GM18499 (cell line): ENCODE results near the gene GTF2A2.
"Not testable (repeated sequence)": the region's sequence is repeated elsewhere in the genome, so short reads cannot be mapped to it uniquely, and the experiment has no call there.

Source experiments
- ATAC-seq: cut with Tn5 transposase; IDR thresholded peaks from one replicate; pipeline ENCODE4 v1.9.1; 2021; ENCODE audit warnings: moderate number of reproducible peaks; ENCODE audit not compliant: insufficient read depth, unreplicated experiment

Gene GTF2A2

DNA sequence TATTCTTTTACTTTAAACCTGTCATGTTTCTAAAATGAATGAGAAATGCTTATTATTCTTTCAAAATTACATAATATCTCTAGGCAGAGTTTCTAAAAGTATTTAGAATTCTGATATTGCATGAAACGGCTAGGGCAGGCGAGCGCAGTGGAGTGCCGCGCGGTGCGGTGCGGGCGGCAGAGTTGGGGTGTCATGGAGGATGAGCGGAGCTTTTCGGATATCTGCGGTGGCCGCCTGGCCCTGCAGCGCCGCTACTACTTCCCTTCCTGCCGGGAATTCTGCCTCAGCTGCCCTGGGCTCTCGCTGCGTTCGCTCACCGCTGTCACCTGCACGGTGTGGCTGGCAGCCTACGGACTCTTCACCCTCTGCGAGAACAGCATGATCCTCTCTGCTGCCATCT, 19.2 kb upstream of the GTF2A2 start:
- no peak for ATAC-seq

DNA sequence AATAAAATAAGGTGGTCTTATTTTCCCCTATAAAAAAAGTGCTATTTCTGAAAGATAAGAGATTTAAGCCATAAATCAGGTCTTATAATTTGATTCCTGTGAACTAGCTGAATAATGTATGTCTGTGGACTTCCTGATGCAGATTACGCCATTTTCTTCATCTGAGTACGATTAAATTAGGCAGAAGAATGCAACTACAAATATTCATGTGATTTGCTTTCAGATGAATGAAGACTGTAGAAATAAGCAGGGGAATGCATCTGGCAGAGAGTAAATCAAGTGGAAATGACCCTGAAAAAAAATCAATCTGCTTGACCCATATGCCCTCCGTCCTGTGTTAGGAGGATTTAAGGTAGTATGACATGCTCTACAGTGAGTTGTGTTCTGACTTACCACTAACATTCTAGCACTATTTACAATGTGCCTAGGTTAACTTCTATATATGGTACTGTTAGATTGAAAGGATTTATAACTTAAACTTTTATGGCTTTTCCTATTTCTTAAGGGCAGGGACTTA, 17.1 kb upstream of the GTF2A2 start:
- no peak for ATAC-seq

DNA sequence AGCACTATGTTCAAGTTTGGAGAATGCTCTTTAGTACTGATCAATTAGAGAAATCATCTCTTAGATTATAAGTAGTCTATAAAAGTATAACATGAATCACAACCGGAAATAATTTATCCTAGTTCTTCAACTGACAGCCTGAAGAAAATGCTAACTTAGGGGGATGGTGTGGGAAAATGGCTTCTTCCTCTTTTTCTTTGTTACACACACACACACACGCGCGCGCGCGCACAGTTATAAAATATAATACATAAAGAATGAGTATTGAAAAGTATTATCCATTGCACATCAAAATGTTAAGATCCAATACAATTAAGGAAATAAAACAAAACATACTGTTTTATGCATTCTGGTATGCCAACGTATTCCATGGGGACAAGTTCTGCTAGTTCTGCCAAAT, 11.2 kb upstream of the GTF2A2 start:
- no peak for ATAC-seq

DNA sequence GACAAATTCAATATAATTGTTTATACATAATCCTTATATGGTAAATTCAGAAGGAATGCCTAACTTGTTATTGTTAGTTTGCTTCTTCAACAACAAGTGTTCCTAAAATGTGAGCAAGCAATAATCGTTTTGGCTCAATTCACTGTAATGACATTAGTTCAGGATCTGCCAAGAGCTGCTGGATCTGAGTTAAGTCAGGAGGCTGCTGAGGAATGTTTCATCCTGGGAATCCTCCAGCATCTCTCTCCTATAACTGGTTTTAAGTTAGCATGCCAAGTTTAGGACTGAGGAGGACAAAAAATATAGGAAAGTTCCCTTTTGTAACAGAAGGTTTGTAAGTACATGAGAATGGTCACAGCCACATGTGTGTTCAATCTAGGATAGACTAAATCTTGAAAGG, 4.9 kb upstream of the GTF2A2 start:
- ATAC-seq, result no peak

DNA sequence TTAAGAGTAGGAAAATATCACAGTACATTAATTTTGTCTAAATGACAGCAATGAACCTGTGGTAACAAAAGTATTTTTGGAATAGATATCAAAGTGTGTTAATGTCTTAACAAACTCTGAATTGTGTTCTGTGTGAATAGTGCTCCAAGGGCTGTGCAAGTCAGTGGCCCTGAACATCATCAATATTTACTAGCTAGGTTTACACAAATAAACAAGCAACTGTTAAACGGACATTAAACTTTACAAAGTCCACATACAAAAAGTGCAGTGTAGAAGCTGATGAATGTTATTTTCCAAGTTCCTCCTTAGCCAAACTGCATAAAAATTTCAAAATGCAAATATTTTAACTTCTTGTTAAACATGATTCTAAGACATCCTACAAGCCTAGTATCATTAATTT, 2.1 kb upstream of the GTF2A2 start:
- no peak for ATAC-seq

DNA sequence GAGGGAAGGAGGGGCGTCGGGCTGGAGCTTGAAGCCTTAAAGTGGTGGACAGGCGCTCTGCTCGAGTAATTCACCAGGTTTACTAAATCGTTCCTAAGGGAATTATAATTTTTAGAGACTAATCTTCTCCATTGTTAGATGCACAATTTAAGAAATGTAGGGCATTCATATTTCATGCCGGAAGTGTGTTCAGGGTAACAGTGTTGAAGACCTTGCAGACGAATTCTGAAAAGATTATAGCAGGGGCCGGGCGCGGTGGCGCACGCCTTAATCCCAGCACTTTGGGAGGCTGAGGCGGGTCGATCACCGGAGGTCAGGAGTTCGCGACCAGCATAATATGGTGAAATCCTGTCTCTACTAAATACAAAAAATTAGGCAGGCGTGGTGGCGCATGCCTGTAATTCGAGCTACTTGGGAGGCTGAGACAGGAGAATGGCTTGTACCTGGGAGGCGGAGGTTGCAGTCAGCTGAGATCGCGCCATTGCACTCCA, 365 bp upstream of the GTF2A2 start:
- ATAC-seq, result no peak

DNA sequence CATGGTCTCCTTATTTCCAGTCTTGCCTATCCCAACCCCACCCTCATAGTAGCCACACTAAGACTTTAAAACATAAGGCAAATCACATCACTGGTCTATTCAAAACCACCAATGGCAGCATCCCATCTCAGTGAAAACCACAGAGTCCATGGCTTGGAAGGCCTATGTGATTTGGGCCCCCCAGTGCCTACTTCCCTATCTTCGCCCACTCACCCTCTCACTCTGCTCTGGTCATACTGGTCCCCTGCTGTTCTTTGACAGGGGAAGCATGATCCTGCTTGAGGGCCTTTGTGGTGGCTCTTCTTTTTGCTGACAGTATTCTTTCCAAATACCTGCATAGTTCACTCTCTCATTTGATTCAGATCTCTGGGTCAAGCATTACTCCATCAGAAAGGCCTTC, 3.3 kb downstream of the GTF2A2 start:
- no peak for ATAC-seq

DNA sequence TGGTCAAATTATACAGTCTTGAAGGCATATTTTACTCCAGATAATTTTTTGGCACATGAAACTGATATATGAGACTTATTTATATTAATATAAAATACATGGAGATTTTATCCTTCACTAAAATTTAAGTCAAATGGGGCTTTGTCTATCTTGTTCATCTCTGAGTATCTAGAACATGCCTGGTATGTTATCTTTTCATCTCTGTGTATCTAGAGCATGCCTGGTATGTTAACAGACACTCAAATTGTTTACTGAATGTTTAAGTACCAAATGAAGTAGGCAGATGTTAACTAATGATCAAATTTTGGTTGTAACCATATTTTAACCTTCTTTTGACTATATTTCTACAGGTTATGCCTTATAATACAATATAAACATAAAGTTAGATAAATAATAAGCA, 7.7 kb downstream of the GTF2A2 start:
- ATAC-seq, result no peak

DNA sequence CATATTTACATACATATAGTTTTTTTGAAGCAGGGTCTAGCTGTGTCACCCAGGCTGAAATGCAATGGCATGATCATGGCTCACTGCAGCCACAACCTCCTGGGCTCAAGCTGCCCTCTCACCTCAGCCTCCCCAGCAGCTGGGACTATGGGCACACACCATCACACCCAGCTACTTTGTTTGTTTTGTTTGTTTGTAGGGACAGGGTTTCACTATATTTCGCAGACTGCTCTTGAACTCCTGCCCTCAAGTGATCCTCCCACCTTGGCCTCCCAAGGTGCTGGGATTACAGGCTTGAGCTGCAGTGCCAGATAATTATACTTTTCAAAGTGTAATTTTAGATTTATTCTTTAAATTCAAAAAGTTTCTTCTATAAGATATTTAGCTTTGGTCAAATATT, 10.2 kb downstream of the GTF2A2 start:
- no peak for ATAC-seq

DNA sequence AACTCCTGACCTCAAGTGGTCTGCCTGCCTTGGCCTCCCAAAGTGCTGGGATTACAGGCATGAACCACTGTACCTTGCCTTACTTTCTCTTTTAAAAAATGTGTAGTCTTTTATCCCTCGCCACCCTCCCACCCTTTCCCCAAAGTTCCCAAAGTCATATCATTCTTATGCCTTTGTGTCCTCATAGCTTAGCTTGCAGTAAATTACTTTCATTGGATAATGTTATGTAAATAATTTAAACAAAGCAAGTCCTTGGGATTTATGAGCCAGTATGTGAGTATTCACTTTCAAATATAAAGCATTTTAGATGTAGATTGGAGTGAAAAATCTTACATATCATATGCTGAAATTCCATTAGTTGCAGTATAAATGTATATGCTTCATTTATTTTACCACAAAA, 11.0 kb downstream of the GTF2A2 start:
- ATAC-seq, result no peak

DNA sequence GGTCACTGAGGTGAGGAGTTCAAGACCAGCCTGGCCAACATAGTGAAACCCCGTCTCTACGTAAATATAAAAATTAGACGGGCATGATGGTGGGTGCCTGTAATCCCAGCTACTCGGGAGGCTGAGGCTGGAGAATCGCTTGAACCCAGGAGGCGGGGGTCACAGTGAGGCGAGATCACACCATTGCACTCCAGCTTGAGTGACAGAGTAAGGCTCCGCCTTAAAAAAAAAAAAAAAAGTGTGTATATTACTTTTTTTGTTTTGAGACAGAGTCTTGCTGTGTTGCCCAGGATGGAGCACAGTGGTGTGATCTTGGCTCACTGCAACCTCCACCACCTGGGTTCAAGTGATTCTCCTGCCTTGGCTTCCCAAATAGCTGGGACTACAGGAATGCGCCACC, 11.5 kb downstream of the GTF2A2 start:
- ATAC-seq, result not testable (repeated sequence)

DNA sequence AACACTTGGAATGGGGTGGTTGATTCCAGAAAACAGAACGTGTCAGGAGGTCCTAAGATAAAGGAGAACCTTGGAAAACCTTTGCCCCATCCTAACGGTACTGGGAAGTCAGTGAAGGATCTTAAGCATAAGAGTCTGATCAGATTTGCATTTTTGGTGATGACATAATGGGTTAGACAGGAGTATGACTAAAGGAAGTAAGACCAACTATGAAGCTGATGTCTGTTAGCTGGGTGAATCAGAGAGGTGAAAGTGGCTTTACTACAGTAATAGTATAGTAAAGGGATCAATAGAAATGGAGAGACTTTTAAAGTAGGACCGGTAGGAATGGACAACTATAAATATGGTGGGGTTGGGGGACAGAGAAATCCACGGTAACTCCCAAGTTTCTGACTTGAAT, 12.6 kb downstream of the GTF2A2 start:
- no peak for ATAC-seq

DNA sequence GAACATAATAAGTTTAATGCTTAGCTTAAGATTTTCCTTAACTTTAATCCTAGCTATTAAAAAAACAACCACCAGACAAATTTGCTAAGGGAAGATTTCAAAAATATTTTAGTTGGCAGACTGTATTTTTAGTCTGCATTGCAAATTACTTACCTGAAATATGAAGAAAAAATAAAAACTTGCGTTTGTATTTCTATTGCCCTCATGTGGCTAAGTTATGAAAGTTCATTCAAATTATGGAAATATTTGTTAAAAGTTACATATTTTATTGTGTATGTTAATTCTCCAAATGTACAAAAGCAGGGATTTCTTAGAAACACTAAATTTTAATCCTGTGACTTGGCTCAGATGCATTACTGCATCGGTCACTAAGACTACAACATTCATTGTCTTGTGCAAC, 15.0 kb downstream of the GTF2A2 start:
- no peak for ATAC-seq

DNA sequence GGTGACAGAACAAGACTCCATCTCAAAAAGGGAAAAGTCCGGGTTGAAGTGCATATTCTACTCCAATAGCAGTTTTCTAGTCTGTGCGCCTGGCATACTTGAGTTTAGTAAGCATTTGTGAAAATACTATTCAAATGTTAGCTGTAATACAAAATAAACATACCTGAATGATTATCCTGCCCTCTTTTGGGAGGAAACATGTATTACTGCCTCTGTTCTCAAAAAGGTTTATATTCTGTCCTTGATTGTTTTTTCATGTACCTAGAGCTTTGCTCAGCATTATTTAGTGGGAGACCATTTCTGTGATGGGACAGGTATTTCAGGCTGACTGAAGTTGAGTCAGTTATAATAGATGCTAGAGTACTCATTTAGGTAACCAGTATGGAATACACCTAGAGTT, 19.8 kb downstream of the GTF2A2 start:
- ATAC-seq, result not testable (repeated sequence)

DNA sequence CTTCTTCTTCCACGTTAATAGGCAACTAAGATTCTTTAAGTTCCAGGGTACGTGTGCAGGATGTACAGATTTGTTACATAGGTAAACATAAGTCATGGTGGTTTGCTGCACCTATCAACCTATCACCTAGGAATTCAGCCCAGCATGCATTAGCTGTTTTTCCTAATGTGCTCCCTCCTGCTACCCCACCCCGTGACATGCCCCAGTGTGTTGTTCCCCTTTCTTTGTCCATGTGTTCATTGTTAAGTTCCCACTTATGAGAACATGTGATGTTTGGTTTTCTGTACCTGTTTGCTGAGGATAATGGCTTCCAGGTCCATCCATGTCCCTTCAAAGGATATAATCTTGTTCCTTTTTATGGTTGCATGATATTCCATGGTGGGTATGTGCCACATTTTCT, 21.1 kb downstream of the GTF2A2 start:
- no peak for ATAC-seq

DNA sequence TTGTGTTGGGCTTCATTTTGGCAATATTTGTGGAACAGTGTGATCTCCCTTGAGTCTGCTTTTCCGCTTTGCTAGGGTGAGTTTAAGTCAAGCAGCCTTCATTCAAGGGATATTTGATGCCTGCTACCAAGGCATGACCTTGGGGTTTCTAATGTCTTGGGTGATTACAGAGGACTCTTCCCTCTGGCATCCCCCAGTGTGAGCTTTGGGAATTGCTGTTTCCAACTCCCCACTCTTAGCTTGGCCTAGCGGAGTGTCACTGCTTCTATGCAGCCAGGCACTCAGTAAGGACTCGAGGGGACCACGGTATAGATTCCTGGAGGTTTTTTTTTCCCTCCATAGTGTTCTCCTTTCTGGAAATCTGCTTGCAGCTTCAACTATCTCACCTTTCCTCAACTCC, 24.6 kb downstream of the GTF2A2 start:
- no peak for ATAC-seq

DNA sequence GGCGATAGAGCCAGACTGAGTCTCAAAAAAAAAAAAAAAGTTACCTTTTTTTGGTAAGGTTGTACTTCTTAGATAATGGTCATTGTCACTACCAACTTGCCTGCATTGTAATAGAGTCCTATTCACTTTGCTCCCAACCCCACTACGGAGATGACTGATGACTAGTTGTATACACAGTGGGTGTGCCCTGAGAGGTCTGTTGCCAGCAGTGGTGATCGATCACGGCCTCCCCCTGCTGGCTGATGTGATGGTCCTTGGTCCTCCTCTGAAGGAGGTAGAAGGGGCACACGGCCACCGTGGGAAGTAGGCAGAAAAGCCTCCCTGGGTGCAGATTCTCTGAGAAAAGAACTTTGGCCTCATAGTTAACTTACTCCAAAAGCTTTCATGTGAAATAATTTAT, 35.0 kb downstream of the GTF2A2 start:
- no peak for ATAC-seq

DNA sequence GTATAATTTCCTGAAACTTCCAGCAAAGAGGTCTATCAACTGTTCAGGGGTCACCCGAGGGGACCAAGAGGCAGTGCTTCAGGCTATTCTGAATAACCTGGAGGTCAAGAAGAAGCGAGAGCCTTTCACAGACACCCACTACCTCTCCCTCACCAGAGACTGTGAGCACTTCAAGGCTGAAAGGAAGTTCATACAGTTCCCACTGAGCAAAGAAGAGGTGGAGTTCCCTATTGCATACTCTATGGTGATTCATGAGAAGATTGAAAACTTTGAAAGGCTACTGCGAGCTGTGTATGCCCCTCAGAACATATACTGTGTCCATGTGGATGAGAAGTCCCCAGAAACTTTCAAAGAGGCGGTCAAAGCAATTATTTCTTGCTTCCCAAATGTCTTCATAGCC, 38.9 kb downstream of the GTF2A2 start:
- no peak for ATAC-seq

DNA sequence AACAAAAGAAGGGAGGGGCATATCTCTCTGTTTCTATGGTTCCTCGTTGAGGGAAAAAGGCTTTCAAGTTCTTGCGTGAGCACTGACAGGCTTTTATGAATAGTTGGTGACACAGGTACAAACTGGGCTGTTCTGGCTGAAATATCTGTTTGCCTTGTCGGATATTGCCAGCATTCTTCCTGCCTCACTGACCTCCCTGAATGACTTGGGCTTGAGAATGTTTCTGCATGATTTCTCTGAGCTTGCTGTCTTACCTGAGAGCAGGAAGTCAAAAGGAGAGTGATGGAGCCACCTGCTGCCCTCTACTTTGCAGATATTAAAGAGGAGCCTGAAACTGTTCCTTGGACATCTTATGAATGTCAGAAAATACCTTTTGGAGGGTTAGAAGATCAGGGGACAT, 40.9 kb downstream of the GTF2A2 start:
- no peak for ATAC-seq

DNA sequence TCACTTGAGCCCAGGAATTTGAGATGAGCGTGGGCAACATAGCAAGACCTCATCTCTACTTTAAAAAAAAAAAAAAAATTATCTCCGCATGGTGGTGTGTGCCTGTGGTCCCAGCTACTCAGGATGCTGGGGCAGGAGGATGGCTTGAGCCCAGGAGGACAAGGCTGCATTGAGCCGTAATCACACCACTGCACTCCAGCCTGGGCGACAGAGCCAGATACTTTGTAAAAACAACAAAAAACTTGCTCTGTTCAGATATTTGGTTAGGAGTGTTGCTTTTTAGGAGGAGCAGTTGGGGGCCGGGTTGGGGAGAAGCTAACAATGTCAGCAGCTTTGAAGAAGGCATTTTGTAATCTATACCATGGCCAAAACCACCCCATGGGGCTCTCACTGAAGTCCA, 41.7 kb downstream of the GTF2A2 start:
- ATAC-seq, result no peak

DNA sequence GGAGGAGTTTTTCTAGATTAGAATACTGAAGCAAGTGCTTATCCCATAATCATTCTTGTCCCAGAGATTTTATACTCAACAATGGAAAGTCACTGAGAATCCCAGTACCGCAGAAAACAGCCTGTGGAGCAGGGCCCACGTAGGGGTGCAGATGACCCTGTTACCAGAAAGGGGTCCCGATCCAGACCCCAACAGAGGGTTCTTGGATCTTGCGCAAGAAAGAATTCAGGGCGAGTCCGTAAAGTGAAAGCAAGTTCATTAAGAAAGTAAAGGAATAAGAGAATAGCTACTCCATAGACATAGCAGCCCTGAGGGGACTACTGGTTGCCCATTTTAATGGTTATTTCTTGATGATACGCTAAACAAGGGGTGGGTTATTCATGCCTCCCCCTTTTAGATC, 43.2 kb downstream of the GTF2A2 start:
- ATAC-seq, result no peak

DNA sequence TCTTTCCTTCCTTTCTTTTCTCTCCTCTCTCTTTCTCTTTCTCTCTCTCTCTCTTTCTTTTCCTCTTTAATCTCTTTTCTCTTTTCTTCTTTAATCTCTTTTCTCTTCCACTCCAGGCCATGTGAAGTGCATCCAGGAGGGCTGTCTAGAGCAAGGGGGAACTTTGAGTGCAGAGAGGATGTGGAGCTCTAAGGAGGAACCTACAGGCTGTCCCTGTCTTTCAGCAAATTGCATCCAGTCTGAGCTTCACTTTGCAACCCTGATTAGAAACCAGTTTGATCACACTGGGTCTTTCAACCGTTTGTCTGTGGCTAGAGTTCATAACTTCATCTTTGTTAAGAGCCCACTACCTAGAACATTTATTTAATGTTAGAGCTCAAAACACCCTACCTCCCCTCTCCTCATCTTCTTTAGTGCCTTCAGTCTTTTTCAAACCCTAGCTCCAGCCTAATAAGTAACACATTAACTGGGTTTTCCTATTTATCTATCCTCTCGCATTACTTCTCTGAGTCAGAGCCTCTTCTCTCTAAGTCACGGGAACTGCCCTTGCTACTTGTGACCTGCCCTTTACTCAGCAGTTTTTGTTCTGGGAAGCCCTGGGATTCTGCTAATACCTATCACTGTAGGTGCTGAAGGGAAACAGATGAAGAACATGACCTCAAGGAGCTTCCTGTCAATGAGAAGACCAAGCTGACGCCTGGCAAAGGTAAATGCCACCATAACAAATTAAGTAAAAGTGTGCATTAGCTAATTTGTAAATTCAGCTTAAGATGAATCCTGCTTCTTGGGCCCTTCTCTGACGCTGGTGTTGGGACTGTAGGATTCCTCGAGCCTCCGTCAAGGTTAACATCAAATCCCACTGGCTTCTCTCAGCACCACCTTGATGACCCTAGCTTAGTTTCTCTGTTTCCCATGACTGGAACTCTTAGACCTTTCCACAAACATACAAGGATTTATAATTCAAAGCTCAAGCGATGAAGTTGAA, 45.7 kb downstream of the GTF2A2 start, which contains the start of gene GCNT3:
TSS of gene GCNT3 (plus strand) at position 508 of the 985 bp plus-strand sequence. CDS start 6,456 bp downstream, outside the sequence.
- ATAC-seq, result no peak
